ENCODE data around the gene KLF5.
"Not testable (repeated sequence)": the region's sequence is repeated elsewhere in the genome, so short reads cannot be mapped to it uniquely, and the experiment has no call there.

KLF5 gene

GRCh38 chr13:73088332-73088935 is 29.6 kb downstream of the KLF5 start:
- DNase-seq (ENCODE audit: low read depth) = no peak

- no peak for DNase-seq (ENCODE audit: low read depth)
Observed at GRCh38 chr13:73089213-73089612, 30.4 kb downstream of the KLF5 start.

GRCh38 chr13:73090116-73090822 is 31.5 kb downstream of the KLF5 start:
- peak; percentile 73 for DNase-seq (ENCODE audit: low read depth)

GRCh38 chr13:73090823-73091187 is 32.0 kb downstream of the KLF5 start:
- no peak for DNase-seq (ENCODE audit: low read depth)

- DNase-seq (ENCODE audit: low read depth) = no peak
Observed at GRCh38 chr13:73092829-73093228, 34.0 kb downstream of the KLF5 start.

- DNase-seq (ENCODE audit: low read depth) = no peak
Observed at GRCh38 chr13:73096173-73096572, 37.4 kb downstream of the KLF5 start.

- no peak for DNase-seq (ENCODE audit: low read depth)
Observed at GRCh38 chr13:73096638-73097037, 37.8 kb downstream of the KLF5 start.

GRCh38 chr13:73100781-73101180 is 42.0 kb downstream of the KLF5 start:
- DNase-seq (ENCODE audit: low read depth) = not testable (repeated sequence)

- DNase-seq (ENCODE audit: low read depth) = no peak
Observed at GRCh38 chr13:73101351-73102007, 42.7 kb downstream of the KLF5 start.

- no peak for DNase-seq (ENCODE audit: low read depth)
Observed at GRCh38 chr13:73103238-73103637, 44.4 kb downstream of the KLF5 start.

- DNase-seq (ENCODE audit: low read depth) = no peak
Observed at GRCh38 chr13:73106513-73107178, 47.8 kb downstream of the KLF5 start.

- DNase-seq (ENCODE audit: low read depth) = no peak
Observed at GRCh38 chr13:73107481-73107880, 48.7 kb downstream of the KLF5 start.

GRCh38 chr13:73107970-73108369 is 49.2 kb downstream of the KLF5 start:
- no peak for DNase-seq (ENCODE audit: low read depth)

GRCh38 chr13:73109288-73109899 is 50.6 kb downstream of the KLF5 start:
- no peak for DNase-seq (ENCODE audit: low read depth)

- no peak for DNase-seq (ENCODE audit: low read depth)
Observed at GRCh38 chr13:73109969-73110368, 51.2 kb downstream of the KLF5 start.

- no peak for DNase-seq (ENCODE audit: low read depth)
Observed at GRCh38 chr13:73110814-73111213, 52.0 kb downstream of the KLF5 start.

GRCh38 chr13:73111331-73111730 is 52.5 kb downstream of the KLF5 start:
- DNase-seq (ENCODE audit: low read depth) = no peak

- DNase-seq (ENCODE audit: low read depth) = no peak
Observed at GRCh38 chr13:73119612-73120011, 60.8 kb downstream of the KLF5 start.
